Keratinocyte (primary cell): Measurements from ENCODE around the gene TBXT. TPM values are rescaled to one million over a fixed set of nuclear protein-coding genes. Genes with fewer than 3 reads are reported as not detected.

Experiments
- DNase-seq: peaks from one replicate; pipeline ENCODE4 v3.0.0-alpha.2; 2011; ENCODE audit warnings: low read depth, missing footprints, low spot score
- FAIRE-seq: peaks from 2 replicates; lab custom pipeline; 2011; peaks lifted over from hg19 to GRCh38; lab: Jason Lieb, UNC
- H2AFZ ChIP-seq: 2 replicates; pipeline ENCODE4 v1.6.0; 2012; ENCODE audit warnings: low read length, control low read depth, inconsistent platforms; ENCODE audit not compliant: control insufficient read depth
- H3K27ac ChIP-seq: 2 replicates; pipeline ENCODE4 v1.5.1; 2011; ENCODE audit warnings: low read length; ENCODE audit not compliant: control insufficient read depth, insufficient read depth
- H3K27me3 ChIP-seq: 3 replicates; pipeline ENCODE4 v1.6.0; 2011; ENCODE audit warnings: low read length; ENCODE audit not compliant: control insufficient read depth, insufficient read depth; ENCODE audit errors: extremely low read depth
- H3K36me3 ChIP-seq, 2 experiments: 2 replicates in 1 of 2; 3 replicates in 1 of 2; pipeline ENCODE4 v1.5.1; 2011; ENCODE audit warnings: low read length in 2 of 2, mild to moderate bottlenecking in 1 of 2; ENCODE audit not compliant: control insufficient read depth in 2 of 2, insufficient read depth in 2 of 2; ENCODE audit errors: extremely low read depth in 1 of 2
- H3K4me1 ChIP-seq: 3 replicates; pipeline ENCODE4 v1.5.1; 2011; ENCODE audit warnings: low read length; ENCODE audit not compliant: control insufficient read depth, insufficient read depth; ENCODE audit errors: extremely low read depth
- H3K4me2 ChIP-seq: 3 replicates; pipeline ENCODE4 v1.6.0; 2011; ENCODE audit warnings: low read depth, low read length; ENCODE audit not compliant: control insufficient read depth, insufficient read depth; ENCODE audit errors: extremely low read depth
- H3K4me3 ChIP-seq, 3 experiments: fragments of 200-600 bp in 1 of 3; sonication (generic) in 1 of 3; 2 replicates in 2 of 3; 3 replicates in 1 of 3; pipeline ENCODE4 v1.5.1; 2011 to 2016; ENCODE audit warnings: low read length in 3 of 3, mild to moderate bottlenecking in 3 of 3, control low read depth in 2 of 3, inconsistent platforms in 1 of 3, low read depth in 1 of 3, mixed read lengths in 1 of 3, mixed run types in 1 of 3, moderate library complexity in 1 of 3; ENCODE audit not compliant: control insufficient read depth in 2 of 3, insufficient read depth in 2 of 3; ENCODE audit errors: extremely low read depth in 1 of 3
- H3K79me2 ChIP-seq: 2 replicates; pipeline ENCODE4 v1.6.0; 2012; ENCODE audit warnings: low read length; ENCODE audit not compliant: control insufficient read depth, insufficient read depth
- H3K9ac ChIP-seq: 3 replicates; pipeline ENCODE4 v1.6.0; 2011; ENCODE audit warnings: low read length; ENCODE audit not compliant: control insufficient read depth, insufficient read depth; ENCODE audit errors: extremely low read depth
- H3K9me1 ChIP-seq: 3 replicates; pipeline ENCODE4 v1.6.0; 2011; ENCODE audit warnings: low read length; ENCODE audit not compliant: control insufficient read depth, insufficient read depth; ENCODE audit errors: extremely low read depth
- H3K9me3 ChIP-seq: 2 replicates; pipeline ENCODE4 v1.5.1; 2012; ENCODE audit warnings: low read depth, low read length; ENCODE audit not compliant: control insufficient read depth
- H4K20me1 ChIP-seq: 3 replicates; pipeline ENCODE4 v1.6.0; 2011; ENCODE audit warnings: low read length; ENCODE audit not compliant: control insufficient read depth, insufficient read depth; ENCODE audit errors: extremely low read depth
- CTCF ChIP-seq, 3 experiments: IDR thresholded peaks in 1 of 3; conservative IDR thresholded peaks in 1 of 3; optimal IDR thresholded peaks in 1 of 3; 2 replicates in 2 of 3; 3 replicates in 1 of 3; pipeline versions ENCODE3 to v1.5.1; 2011; ENCODE audit warnings: low read length in 3 of 3, mild to moderate bottlenecking in 3 of 3, moderate library complexity in 2 of 3, control low read depth in 1 of 3, inconsistent platforms in 1 of 3; ENCODE audit not compliant: insufficient read depth in 2 of 3; ENCODE audit errors: extremely low read depth in 1 of 3
- EZH2 ChIP-seq: IDR thresholded peaks from one replicate; pipeline ENCODE4 v1.6.1; 2012; ENCODE audit warnings: inconsistent platforms, mild to moderate bottlenecking, low read length, moderate library complexity
- dilution Hi-C: fragments of 300-500 bp; cut with MboI; formaldehyde crosslinking; loops from one replicate; pipeline ENCODE4 v1.7.0; 2020; ENCODE audit warnings: low sequenced_read_pairs; ENCODE audit not compliant: extremely low pct_ligation_motif_present
- polyA plus RNA-seq, 5 experiments: library from polyadenylated mRNA; depleted of rRNA in 3 of 5; stranded (reverse) in 3 of 5; stranded (forward) in 1 of 5; unstranded in 1 of 5; fragments of >200 nt; gene quantifications; 1 replicate in 1 of 5; 2 replicates in 3 of 5; 3 replicates in 1 of 5; pipeline versions ENCODE4 v1.2.1 to v1.2.3, GENCODE V29; 2011 to 2012; ENCODE audit warnings: missing spikeins in 2 of 5, low read depth in 1 of 5, low replicate concordance in 1 of 5

TBXT gene
- polyA plus RNA-seq, 1 donor (not counting 4 experiments of a cell fraction or from before 2014, with no cell fraction given), result not detected

- Histone ChIP-seq H3K4me2 (no peak overlapping the region), H2AFZ (no peak overlapping the region), H3K9me1 (no peaks in the 10 kb centered on the region), H3K27me3 (no peaks in the 10 kb centered on the region), H3K36me3 (no peaks in the 10 kb centered on the region), H3K4me1 (no peaks in the 10 kb centered on the region), H3K27ac (no peak overlapping the region), H4K20me1 (no peaks in the 10 kb centered on the region), H3K9me3 (no peaks in the 10 kb centered on the region), H3K79me2 (no peaks in the 10 kb centered on the region), H3K9ac (no peak overlapping the region), H3K4me3 (no peak overlapping the region)
- FAIRE-seq (no peak), DNase-seq (no peak)
- dilution Hi-C loops, result no loop called here
- TF ChIP-seq CTCF (optimal IDR thresholded peaks at IDR 0.05 in 1 of 3, IDR thresholded peaks at IDR 0.05 in 1 of 3, conservative IDR thresholded peaks at IDR 0.05 in 1 of 3; ENCODE audit: extremely low read depth in 1 of 3, insufficient read depth in 2 of 3, low read length in 3 of 3) (no peak), EZH2 (no peak)
Observed at GRCh38 chr6:166152660-166153059, 15.0 kb downstream of the TBXT start.

- no peak overlapping the region for H2AFZ ChIP-seq
- no peaks in the 10 kb centered on the region for H3K4me1 ChIP-seq
- no peak overlapping the region for H3K27ac ChIP-seq
- FAIRE-seq (no peak), DNase-seq (no peak)
- H3K79me2 ChIP-seq, result no peaks in the 10 kb centered on the region
- no peak overlapping the region for H3K4me3 ChIP-seq
- no peak overlapping the region for H3K9ac ChIP-seq
- TF ChIP-seq EZH2, result no peak
- no peak for TF ChIP-seq CTCF (optimal IDR thresholded peaks at IDR 0.05 in 1 of 3, IDR thresholded peaks at IDR 0.05 in 1 of 3, conservative IDR thresholded peaks at IDR 0.05 in 1 of 3; ENCODE audit: extremely low read depth in 1 of 3, insufficient read depth in 2 of 3, low read length in 3 of 3)
- H3K9me3 ChIP-seq, result no peaks in the 10 kb centered on the region
- no peaks in the 10 kb centered on the region for H3K9me1 ChIP-seq
- H3K4me2 ChIP-seq, result no peak overlapping the region
- dilution Hi-C loops, result no loop called here
- no peaks in the 10 kb centered on the region for H3K36me3 ChIP-seq
- no peaks in the 10 kb centered on the region for H4K20me1 ChIP-seq
- no peaks in the 10 kb centered on the region for H3K27me3 ChIP-seq
Observed at GRCh38 chr6:166151798-166152197, 15.9 kb downstream of the TBXT start.
